ENCODE data around the gene NDOR1.
"Not testable (repeated sequence)": the region's sequence is repeated elsewhere in the genome, so short reads cannot be mapped to it uniquely, and the experiment has no call there.

The NDOR1 gene

GRCh38 chr9:137256856-137257255, 51.4 kb downstream of the NDOR1 start:
- TF ChIP-seq REST (IDR thresholded peaks at IDR 0.05; ENCODE audit: insufficient replicate concordance, low read depth): no peak
- no peak for TF ChIP-seq POLR2AphosphoS5 (IDR thresholded peaks at IDR 0.05; ENCODE audit: low read depth)
- TF ChIP-seq SPI1 (IDR thresholded peaks at IDR 0.05; ENCODE audit: borderline replicate concordance, low read depth): no peak
- TF ChIP-seq CTCF (IDR thresholded peaks at IDR 0.05; ENCODE audit: insufficient read depth, low read length): no peak
- no peak for TF ChIP-seq GABPA (IDR thresholded peaks at IDR 0.05; ENCODE audit: low read depth)
- no peak overlapping the region for H3K27ac ChIP-seq (replicated peaks)
- no peak for DNase-seq (ENCODE audit: low read depth in 1 of 2, low spot score in 1 of 2)
- H3K4me3 ChIP-seq (replicated peaks; ENCODE audit: insufficient read depth, low read length): no peak overlapping the region
- no peaks in the 10 kb centered on the region for H3K27me3 ChIP-seq (ENCODE audit: insufficient read depth, poor library complexity, severe bottlenecking)

GRCh38 chr9:137262173-137262908, 56.8 kb downstream of the NDOR1 start:
- not testable (repeated sequence) for H3K4me3 ChIP-seq (replicated peaks; ENCODE audit: insufficient read depth, low read length); DNase-seq (ENCODE audit: low read depth in 1 of 2, low spot score in 1 of 2); H3K27ac ChIP-seq (replicated peaks); H3K27me3 ChIP-seq (ENCODE audit: insufficient read depth, poor library complexity, severe bottlenecking)

- Histone ChIP-seq H3K27me3 (ENCODE audit: insufficient read depth, poor library complexity, severe bottlenecking) (no peaks in the 10 kb centered on the region), H3K4me3 (replicated peaks; ENCODE audit: insufficient read depth, low read length) (no peak overlapping the region), H3K27ac (replicated peaks) (no peak overlapping the region)
- DNase-seq (ENCODE audit: low read depth in 1 of 2, low spot score in 1 of 2): no peak
- no peak for TF ChIP-seq GABPA (IDR thresholded peaks at IDR 0.05; ENCODE audit: low read depth)
- TF ChIP-seq POLR2AphosphoS5 (IDR thresholded peaks at IDR 0.05; ENCODE audit: low read depth): no peak
- no peak for TF ChIP-seq CTCF (IDR thresholded peaks at IDR 0.05; ENCODE audit: insufficient read depth, low read length)
- no peak for TF ChIP-seq SPI1 (IDR thresholded peaks at IDR 0.05; ENCODE audit: borderline replicate concordance, low read depth)
- no peak for TF ChIP-seq REST (IDR thresholded peaks at IDR 0.05; ENCODE audit: insufficient replicate concordance, low read depth)
Measured at GRCh38 chr9:137262909-137263285, 57.4 kb downstream of the NDOR1 start.

GRCh38 chr9:137263506-137263905, 58.0 kb downstream of the NDOR1 start:
- no peak for DNase-seq (ENCODE audit: low read depth in 1 of 2, low spot score in 1 of 2)
- Histone ChIP-seq H3K27me3 (ENCODE audit: insufficient read depth, poor library complexity, severe bottlenecking) (no peaks in the 10 kb centered on the region), H3K27ac (replicated peaks) (no peak overlapping the region), H3K4me3 (replicated peaks; ENCODE audit: insufficient read depth, low read length) (no peak overlapping the region)
- TF ChIP-seq SPI1 (IDR thresholded peaks at IDR 0.05; ENCODE audit: borderline replicate concordance, low read depth): no peak
- no peak for TF ChIP-seq POLR2AphosphoS5 (IDR thresholded peaks at IDR 0.05; ENCODE audit: low read depth)
- no peak for TF ChIP-seq CTCF (IDR thresholded peaks at IDR 0.05; ENCODE audit: insufficient read depth, low read length)

Data from HL-60 (cell line).